OCI-LY3 (cell line): ENCODE data around the gene ERGIC1.

Experiments
- H2AFZ ChIP-seq: fragments of 200-600, 300-600 bp; shearing (Covaris generic); 2 replicates; pipeline ENCODE4 v1.6.0; 2014; ENCODE audit warnings: antibody characterized with exemption, low read depth, low read length
- H3K27ac ChIP-seq: fragments of 200-600, 300-600 bp; sonication (generic); 2 replicates; pipeline ENCODE4 v1.5.1; 2014; ENCODE audit warnings: mild to moderate bottlenecking, low read length, moderate library complexity, mixed read lengths
- H3K27me3 ChIP-seq: fragments of 200-600, 300-600 bp; sonication (generic); 2 replicates; pipeline ENCODE4 v1.6.1; 2014; ENCODE audit warnings: low read depth, low read length, mixed read lengths
- H3K36me3 ChIP-seq: fragments of 200-600, 300-600 bp; sonication (generic); replicated peaks from 2 replicates; pipeline ENCODE3; 2014; ENCODE audit warnings: low read depth, low read length, mixed read lengths
- H3K4me1 ChIP-seq: fragments of 300-600, 200-600 bp; sonication (generic); 2 replicates; pipeline ENCODE4 v1.6.1; 2014; ENCODE audit warnings: low read length, mixed read lengths
- H3K4me2 ChIP-seq: fragments of 200-600, 300-600 bp; sonication (generic); 2 replicates; pipeline ENCODE4 v1.6.1; 2014; ENCODE audit warnings: low read length, mixed read lengths
- H3K4me3 ChIP-seq: fragments of 300-600, 200-600 bp; sonication (generic); 2 replicates; pipeline ENCODE4 v1.5.1; 2014; ENCODE audit warnings: antibody characterized with exemption, mild to moderate bottlenecking, low read length, moderate library complexity
- H3K79me2 ChIP-seq: fragments of 300-600, 200-600 bp; shearing (Covaris generic); 2 replicates; pipeline ENCODE4 v1.6.1; 2014; ENCODE audit warnings: mild to moderate bottlenecking, low read length, mixed read lengths
- H3K9ac ChIP-seq: fragments of 300-600, 200-600 bp; shearing (Covaris generic); 2 replicates; pipeline ENCODE4 v1.6.0; 2014; ENCODE audit warnings: mild to moderate bottlenecking, low read length, moderate library complexity
- H3K9me3 ChIP-seq: fragments of 200-600, 300-600 bp; shearing (Covaris generic); 2 replicates; pipeline ENCODE4 v1.6.1; 2014; ENCODE audit warnings: low read length, mixed read lengths; ENCODE audit not compliant: insufficient read depth
- H4K20me1 ChIP-seq: fragments of 200-600, 300-600 bp; sonication (generic); 2 replicates; pipeline ENCODE4 v1.6.1; 2016; ENCODE audit warnings: low read length, mixed read lengths; ENCODE audit not compliant: insufficient read depth
- EZH2phosphoT487 ChIP-seq: fragments of 200-600 bp; shearing (Covaris generic); IDR thresholded peaks from 2 replicates; pipeline ENCODE4 v1.6.1; 2018; ENCODE audit warnings: antibody characterized with exemption, mixed run types, low read depth
- TF ChIP-seq, protein P1 (sequence below): fragments of 200-600, 300-600 bp; sonication (generic); IDR thresholded peaks from 2 replicates; pipeline ENCODE4 v1.5.1; 2014; ENCODE audit warnings: antibody characterized with exemption, low read length, low read depth

ERGIC1 gene

DNA sequence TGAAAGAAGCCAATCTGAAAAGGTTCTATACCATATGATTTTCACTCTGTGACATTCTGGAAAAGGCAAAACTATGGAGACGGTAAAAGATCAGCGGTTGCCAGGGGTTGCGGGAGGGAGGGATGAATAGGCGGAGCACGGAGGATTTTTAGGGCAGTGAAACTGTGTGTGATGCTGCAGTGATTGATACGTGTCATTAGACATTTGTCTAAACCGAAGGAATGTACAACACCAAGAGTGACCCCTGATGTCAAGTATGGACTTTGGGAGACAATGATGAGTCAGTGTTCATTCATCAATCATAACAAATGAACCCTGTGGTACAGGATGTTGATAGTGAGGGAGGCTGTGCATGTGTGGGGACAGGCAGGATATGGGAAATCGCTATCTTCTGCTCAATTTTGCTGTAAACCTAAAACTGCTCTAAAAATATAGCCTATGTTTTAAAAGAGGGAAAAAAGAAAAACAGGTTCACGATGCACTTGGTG is 34.4 kb downstream of the ERGIC1 start:
- H3K9ac ChIP-seq = no peak overlapping the region
- peaks cover 6% of the 10 kb centered on the region; the same call in 1 of the 2 replicates for H3K4me1 ChIP-seq
- no peak for TF ChIP-seq EZH2phosphoT487
- TF ChIP-seq, protein P1, sequence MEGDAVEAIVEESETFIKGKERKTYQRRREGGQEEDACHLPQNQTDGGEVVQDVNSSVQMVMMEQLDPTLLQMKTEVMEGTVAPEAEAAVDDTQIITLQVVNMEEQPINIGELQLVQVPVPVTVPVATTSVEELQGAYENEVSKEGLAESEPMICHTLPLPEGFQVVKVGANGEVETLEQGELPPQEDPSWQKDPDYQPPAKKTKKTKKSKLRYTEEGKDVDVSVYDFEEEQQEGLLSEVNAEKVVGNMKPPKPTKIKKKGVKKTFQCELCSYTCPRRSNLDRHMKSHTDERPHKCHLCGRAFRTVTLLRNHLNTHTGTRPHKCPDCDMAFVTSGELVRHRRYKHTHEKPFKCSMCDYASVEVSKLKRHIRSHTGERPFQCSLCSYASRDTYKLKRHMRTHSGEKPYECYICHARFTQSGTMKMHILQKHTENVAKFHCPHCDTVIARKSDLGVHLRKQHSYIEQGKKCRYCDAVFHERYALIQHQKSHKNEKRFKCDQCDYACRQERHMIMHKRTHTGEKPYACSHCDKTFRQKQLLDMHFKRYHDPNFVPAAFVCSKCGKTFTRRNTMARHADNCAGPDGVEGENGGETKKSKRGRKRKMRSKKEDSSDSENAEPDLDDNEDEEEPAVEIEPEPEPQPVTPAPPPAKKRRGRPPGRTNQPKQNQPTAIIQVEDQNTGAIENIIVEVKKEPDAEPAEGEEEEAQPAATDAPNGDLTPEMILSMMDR = no peak
- H3K27me3 ChIP-seq = no peaks in the 10 kb centered on the region
- H2AFZ ChIP-seq = no peak overlapping the region
- H3K79me2 ChIP-seq = no peaks in the 10 kb centered on the region
- no peak overlapping the region for H3K27ac ChIP-seq
- no peaks in the 10 kb centered on the region for H3K9me3 ChIP-seq
- H3K4me3 ChIP-seq = no peak overlapping the region
- H3K36me3 ChIP-seq = no peaks in the 10 kb centered on the region
- H3K4me2 ChIP-seq = no peak overlapping the region
- H4K20me1 ChIP-seq = peaks cover 19% of the 10 kb centered on the region

DNA sequence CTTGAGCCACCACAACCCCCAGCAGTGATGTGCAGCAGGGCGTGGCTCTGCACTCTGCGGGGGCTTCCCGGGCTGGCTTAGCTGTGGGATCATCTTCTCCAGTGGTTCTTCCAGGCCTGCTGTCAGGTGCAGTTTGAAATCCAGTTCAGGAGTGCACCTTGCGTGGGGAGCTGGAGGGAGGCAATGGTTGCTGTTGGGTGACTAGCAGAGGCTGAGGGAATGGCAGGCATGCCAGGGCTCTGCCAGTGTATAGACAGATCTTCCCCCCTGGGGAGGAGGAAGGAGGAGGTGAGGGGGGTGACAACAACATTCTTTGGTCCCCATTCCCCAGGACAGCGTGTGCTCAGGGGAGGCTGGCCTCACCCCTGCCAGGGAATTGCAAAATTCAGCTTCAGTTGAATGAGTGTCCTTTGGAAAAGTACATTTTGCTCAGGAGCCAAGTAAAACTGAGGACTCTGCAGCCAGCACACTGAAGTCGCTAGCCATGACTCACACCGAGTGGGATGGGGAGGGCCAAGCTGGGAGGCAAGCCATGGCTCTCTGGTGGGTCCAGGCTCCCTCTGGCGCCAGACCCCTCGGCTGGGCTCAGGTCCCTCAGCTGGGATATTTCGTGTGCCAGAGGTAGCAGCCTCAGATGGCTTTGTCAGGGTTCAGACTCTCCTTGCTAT is 35.0 kb downstream of the ERGIC1 start:
- Histone ChIP-seq H3K79me2 (no peaks in the 10 kb centered on the region), H3K9me3 (no peaks in the 10 kb centered on the region), H4K20me1 (peaks cover 19% of the 10 kb centered on the region), H2AFZ (no peak overlapping the region), H3K9ac (no peak overlapping the region), H3K27ac (no peak overlapping the region), H3K36me3 (no peaks in the 10 kb centered on the region), H3K27me3 (no peaks in the 10 kb centered on the region), H3K4me2 (no peak overlapping the region), H3K4me1 (peaks cover 6% of the 10 kb centered on the region; the same call in 1 of the 2 replicates), H3K4me3 (no peak overlapping the region)
- TF ChIP-seq, protein P1 = no peak
- no peak for TF ChIP-seq EZH2phosphoT487

DNA sequence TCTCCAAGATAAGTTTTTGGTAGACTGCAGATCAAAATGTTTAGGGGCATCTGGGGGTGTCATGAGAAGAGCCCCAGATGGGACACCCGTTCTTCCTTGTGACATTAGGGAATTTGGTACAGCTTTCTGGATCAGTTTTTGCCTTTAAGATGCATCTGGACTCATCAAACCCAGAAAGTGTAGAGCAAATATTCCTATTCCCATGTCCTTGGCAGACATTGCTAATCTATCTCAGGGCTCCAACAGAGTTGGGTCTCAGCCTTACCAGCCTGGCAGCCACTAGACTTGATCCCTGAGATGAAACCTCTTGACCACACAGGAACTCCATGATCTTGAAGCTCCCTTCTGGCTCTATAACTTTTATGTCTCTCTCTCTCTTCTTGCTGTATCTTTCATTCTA is 35.6 kb downstream of the ERGIC1 start:
- Histone ChIP-seq H3K27me3 (no peaks in the 10 kb centered on the region), H3K79me2 (no peaks in the 10 kb centered on the region), H2AFZ (no peak overlapping the region), H3K9me3 (no peaks in the 10 kb centered on the region), H3K4me1 (peaks cover 6% of the 10 kb centered on the region; the same call in 1 of the 2 replicates), H3K36me3 (no peaks in the 10 kb centered on the region), H3K9ac (no peak overlapping the region), H4K20me1 (peaks cover 19% of the 10 kb centered on the region), H3K4me2 (no peak overlapping the region), H3K4me3 (no peak overlapping the region), H3K27ac (no peak overlapping the region)
- TF ChIP-seq, protein P1 = no peak
- no peak for TF ChIP-seq EZH2phosphoT487

DNA sequence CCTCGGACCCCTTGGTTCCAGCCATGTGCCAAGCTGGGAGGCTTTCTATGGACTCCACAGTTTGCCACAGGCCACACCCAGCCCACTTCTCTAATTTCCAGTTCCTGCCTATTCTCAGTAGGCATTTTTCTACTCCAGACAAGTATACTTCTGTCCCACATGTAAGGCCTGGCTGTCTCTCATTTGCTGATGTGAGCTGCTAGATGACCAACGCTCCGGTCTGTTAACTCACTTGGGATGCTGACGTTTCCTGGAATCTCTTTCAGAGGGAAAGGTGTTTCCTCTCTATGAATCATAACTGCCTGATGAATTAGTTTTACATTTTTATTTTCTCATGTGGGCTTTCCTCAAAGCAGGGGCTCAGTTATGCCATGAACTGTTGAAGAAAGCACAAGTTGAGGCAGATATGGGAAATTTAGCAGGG is 36.3 kb downstream of the ERGIC1 start:
- no peak overlapping the region for H3K9ac ChIP-seq
- TF ChIP-seq EZH2phosphoT487 = no peak
- TF ChIP-seq, protein P1 = no peak
- no peak overlapping the region for H3K27ac ChIP-seq

More for the DNA sequence above, 36.3 kb downstream of the ERGIC1 start:
- no peak overlapping the region for H2AFZ ChIP-seq
- H3K4me2 ChIP-seq = no peak overlapping the region
- H3K4me1 ChIP-seq = peaks cover 6% of the 10 kb centered on the region; the same call in 1 of the 2 replicates
- no peak overlapping the region for H3K4me3 ChIP-seq
- no peaks in the 10 kb centered on the region for H3K36me3 ChIP-seq
- H3K9me3 ChIP-seq = no peaks in the 10 kb centered on the region
- H4K20me1 ChIP-seq = peaks cover 19% of the 10 kb centered on the region
- H3K79me2 ChIP-seq = no peaks in the 10 kb centered on the region
- no peaks in the 10 kb centered on the region for H3K27me3 ChIP-seq
